Choroid plexus epithelial cell (primary cell): ENCODE data around the gene PHB1.
A peak's percentile ranks its signal among the peaks of the same experiment; 100 is the strongest.

Experiments used
- DNase-seq: peaks from one replicate; pipeline ENCODE4 v3.0.0-alpha.2; 2010; ENCODE audit warnings: low read depth
- H3K4me3 ChIP-seq: 2 replicates; pipeline ENCODE4 v1.5.1; 2011; ENCODE audit warnings: low read depth, mild to moderate bottlenecking, control low read depth, low read length, moderate library complexity
- TF ChIP-seq, protein P1 (sequence below): conservative IDR thresholded peaks from 2 replicates; pipeline ENCODE4 v1.5.1; 2011; ENCODE audit warnings: low read depth, mild to moderate bottlenecking, control low read depth, inconsistent platforms, low read length, moderate library complexity

The PHB1 gene

DNA sequence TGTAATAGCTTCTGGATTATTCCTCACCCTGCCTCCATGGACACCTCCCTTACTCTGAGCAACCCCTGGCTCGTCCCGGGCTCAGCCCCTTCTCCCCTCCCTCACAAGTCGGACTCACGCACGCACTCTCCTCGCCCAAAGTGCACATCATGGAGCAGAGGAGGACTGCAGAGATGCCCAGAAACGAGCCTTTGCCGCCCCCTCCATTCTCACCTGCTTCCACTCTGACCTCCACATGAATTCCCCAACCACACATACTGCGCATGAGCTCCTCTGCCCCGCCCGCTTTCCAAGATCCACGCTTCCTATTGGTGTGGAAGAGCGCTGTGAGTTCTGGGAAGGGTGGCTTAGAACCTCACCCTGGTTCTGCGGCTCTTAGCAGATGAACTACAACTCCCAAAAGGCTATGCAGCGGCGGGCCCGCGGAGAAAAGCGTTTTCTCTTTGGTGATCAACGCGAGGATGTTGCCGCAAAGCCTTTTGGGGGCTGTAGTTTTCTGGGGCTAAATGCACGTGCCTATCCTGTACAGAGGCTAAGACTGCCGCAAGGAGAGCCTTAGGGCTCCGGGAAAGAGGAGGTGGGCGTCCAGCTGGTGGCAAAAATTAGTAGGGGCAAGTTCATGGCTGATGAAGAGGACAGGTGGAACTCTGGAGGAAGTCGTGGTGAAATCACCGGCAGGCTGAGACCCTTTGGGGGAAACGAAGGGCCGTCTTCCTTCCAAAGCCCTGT is at the start of gene PHB1:
TSS of gene PHB1 (minus strand) at position 261 of the 729 bp plus-strand sequence. CDS start 1,618 bp downstream, outside the sequence.
- peak within 1 kb of the TSS; percentile 100 for H3K4me3 ChIP-seq
- DNase-seq: peak; percentile 98
- TF ChIP-seq, protein P1, sequence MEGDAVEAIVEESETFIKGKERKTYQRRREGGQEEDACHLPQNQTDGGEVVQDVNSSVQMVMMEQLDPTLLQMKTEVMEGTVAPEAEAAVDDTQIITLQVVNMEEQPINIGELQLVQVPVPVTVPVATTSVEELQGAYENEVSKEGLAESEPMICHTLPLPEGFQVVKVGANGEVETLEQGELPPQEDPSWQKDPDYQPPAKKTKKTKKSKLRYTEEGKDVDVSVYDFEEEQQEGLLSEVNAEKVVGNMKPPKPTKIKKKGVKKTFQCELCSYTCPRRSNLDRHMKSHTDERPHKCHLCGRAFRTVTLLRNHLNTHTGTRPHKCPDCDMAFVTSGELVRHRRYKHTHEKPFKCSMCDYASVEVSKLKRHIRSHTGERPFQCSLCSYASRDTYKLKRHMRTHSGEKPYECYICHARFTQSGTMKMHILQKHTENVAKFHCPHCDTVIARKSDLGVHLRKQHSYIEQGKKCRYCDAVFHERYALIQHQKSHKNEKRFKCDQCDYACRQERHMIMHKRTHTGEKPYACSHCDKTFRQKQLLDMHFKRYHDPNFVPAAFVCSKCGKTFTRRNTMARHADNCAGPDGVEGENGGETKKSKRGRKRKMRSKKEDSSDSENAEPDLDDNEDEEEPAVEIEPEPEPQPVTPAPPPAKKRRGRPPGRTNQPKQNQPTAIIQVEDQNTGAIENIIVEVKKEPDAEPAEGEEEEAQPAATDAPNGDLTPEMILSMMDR: no peak

DNA sequence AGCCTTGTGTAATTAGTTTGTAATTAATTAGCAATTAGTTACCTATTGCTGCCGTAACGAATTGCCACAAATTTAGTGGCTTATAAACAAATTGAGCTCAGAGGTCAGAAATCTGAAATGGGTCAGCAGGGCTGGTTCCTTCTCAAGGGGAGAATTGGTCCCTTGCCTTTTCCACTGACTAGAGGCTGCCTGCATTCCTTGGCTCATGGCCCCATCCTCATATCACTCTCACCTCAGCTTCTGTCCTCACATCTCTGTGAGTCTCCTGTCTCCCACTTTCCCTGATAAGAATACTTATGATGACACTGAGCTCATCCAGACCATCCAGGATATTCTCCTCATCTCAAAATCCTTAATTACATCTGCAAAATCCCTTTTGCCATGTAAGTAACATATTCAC is 49.4 kb upstream of the PHB1 start:
- TF ChIP-seq, protein P1: no peak
- no peak overlapping the region for H3K4me3 ChIP-seq
- DNase-seq: no peak

DNA sequence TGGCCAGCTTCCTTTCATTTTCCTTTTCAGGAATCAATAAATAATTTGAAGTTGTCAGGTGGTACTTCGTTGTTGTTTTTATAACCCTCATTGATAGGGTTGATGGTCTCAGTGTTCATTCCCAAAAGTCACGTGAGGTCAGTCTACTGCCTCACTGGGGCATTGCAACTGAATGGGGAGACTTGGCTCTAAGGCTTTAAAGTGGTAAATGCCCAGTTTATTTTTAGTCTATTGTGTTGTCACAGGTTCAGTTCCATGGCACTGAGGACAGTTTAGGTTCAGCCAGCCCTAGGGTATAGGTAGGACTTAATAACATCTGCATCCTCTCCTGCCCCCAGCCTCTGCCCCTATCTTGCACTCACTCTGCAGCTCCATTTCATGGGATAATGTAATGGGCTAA is 46.9 kb upstream of the PHB1 start:
- DNase-seq: no peak
- H3K4me3 ChIP-seq: no peak overlapping the region
- TF ChIP-seq, protein P1: no peak

DNA sequence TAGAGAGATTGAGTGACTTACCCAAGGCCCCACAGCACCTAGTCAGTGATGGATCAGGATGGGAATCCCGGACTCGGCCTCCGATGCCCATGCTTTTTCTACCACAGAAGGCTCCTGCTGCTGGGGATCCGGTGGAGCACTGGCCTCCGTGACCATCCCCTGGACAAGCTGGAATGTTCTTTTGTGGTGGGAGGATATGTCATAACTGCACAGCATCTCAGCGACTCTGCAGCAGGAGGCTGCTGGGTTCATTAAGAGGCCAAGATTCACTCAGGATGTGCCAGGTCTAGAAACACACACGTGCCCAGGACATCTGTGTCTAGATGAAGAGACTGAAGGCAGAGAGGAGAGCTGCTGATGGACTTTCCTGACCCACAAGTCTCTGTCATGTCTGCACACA is 45.7 kb upstream of the PHB1 start:
- H3K4me3 ChIP-seq: no peak overlapping the region
- TF ChIP-seq, protein P1: no peak
- DNase-seq: no peak

DNA sequence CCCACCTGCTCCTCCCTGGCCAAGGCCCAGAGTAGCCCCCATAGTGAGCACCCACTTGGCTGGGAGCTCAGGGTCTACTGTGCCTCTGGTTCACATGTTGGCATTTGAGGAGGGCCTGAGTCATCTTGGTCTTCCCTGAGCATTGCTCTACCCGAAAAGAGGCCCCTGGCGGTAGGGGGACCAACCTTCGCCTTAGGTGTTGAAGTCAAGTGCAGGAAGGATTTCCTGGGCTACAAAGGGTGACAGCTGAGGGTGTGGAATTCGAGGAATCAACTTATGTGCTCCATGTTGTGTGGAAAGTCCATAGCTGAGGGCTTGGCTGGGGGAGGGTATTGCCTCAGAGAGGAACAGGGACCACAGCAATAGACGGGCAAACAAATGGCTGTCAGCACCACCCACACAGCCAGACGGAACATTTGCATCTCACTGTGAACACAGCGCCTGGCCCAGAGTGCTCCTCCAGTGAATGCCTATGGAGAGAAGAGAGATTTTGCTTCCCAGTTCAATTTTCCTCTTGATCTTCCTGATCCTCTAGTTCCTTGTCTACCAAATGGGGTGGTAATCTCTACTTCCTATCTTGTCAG is 44.8 kb upstream of the PHB1 start:
- TF ChIP-seq, protein P1: no peak
- no peak for DNase-seq
- no peak overlapping the region for H3K4me3 ChIP-seq

DNA sequence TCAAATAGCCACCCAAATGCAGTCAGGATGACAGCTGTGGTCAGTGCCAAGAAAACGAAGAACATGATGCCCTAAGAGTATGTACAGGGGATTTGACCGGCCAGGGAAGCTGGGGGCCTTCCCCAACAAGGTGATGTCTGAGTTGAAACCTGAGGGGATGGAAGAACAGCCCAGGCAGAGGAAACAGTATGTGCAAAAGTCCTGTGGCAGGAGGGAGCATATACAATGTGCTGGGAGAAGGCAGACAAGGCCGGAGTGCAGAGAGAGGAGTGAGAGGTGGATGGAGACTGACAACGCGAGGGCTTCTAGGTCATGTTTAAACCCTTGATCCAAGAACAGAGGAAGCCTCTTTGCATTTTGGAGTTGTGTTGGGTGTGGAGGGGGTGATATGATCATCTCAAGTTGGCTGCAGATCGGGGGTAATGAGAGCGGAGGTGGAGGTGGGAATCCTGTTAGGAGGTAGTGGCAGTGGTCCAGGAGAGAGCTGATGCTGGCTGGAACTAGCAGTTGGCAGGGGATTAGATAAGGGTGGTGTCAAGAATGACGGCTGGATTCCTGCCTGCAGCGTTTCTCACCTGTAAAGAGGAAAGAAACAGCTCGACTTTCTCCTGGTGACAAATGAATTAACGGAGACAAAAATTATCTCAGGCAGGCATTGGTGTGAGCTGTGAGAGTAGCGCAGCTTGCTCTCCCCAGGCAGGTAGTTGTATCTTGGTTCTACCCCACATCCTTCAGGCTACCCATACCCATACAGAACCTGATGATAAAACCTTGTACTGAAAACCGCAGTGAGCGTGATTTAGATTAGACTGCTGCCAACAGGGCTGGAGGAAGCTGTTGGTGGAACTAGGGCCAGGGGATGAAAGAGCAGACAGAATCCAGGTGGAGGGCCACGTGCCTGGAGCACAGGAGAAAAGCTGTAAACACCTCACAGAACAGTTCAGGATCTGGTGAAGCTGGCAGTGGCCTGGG is 43.2 kb upstream of the PHB1 start:
- no peak for DNase-seq
- TF ChIP-seq, protein P1: no peak
- no peak overlapping the region for H3K4me3 ChIP-seq
